MV-4-11 (cell line): ENCODE measurements around the gene MTREX.
"Not testable (repeated sequence)": the region's sequence is repeated elsewhere in the genome, so short reads cannot be mapped to it uniquely, and the experiment has no call there.

Experiments
- DNase-seq: peaks from one replicate; lab custom pipeline; 2025; lab: John Stamatoyannopoulos, UW

The MTREX gene

DNA sequence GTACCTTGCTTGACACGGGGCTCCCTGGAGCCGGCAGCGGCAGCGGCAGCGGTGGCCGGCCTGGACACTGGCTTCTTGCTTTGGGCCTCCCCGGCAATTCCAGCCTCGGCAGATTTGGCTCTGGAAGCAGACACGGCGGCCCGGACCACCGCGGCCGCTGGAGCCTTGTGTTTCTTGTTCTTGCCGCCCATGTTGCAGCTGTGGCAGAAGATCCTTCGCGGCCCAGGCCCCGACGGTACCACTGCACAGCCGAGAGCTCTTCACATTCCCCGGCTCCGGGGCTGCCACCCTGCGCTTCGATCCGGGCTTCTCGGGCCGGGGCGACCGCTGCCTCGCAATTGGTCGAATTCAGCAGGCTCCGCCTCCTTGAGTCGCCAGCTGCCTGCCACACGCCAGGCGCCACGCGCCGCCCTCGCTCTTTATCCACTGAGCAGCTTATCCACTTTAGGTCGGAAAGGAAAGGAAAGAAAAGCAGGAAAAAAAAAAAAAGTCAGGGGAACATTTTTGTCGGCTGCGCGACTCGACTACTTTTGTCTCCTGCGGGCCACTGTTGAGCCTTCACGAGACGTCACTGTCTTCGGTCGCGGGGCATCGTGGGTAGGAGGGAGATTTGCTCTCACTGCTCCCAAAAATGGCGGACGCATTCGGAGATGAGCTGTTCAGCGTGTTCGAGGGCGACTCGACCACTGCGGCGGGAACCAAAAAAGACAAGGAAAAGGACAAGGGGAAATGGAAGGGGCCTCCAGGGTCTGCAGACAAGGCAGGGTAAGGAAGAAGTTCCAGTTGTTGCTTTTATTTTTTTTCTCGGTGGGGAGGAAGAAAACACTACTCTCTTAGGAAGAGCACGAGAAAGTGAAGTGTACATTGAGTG is at the start of gene MTREX, which contains the start of gene DHX29:
Gene MTREX (plus strand): TSS at position 607 of the 871 bp plus-strand sequence. CDS start 25 bp downstream, at position 632.
Gene DHX29 (minus strand): TSS at position 312 of the 871 bp plus-strand sequence. CDS start 121 bp downstream, at position 191.
- peak; percentile 85 for DNase-seq

GRCh38 chr5:55258339-55258738 is 49.5 kb upstream of the MTREX start:
- DNase-seq: no peak

DNA sequence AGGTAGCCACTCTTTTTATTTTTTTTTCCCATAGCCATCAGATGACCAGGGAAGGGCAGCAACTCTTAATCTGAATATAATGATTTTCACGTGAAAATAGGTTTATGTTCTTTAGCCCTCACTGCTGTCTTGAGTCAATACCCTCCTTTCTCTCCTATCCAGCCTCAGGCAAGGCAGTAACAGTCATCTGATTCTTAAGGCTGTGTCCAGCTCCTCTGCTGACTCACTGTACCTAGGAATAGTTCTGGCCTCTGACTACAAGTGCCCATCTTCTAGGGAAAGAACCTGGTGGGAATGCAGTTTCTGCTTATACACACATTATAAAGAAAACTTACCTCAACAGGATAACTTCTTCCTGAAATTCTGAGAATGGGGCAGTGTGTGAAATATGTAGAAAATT is 31.0 kb upstream of the MTREX start:
- DNase-seq: no peak

GRCh38 chr5:55278778-55279177 is 29.0 kb upstream of the MTREX start:
- DNase-seq: no peak

- no peak for DNase-seq
Measured at GRCh38 chr5:55286411-55286933, 21.3 kb upstream of the MTREX start.

DNA sequence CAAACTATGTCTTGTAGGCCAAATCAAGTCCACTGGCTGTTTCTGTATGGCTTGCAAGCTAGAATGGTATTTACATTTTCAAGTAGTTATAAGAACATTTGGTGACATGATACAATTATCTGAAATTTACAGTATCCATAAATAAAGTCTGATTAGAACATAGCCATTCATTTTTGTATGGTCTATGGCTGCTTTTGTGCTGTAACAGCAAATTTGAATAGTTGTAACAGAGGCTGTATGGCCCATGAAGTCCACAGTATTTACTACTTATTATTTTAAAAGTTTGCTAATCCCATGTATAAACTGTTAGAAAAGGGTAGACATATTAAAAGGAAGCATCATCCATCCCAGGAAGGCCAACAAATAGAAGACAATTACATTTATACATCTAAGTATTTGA is 18.0 kb upstream of the MTREX start:
- DNase-seq: no peak

DNA sequence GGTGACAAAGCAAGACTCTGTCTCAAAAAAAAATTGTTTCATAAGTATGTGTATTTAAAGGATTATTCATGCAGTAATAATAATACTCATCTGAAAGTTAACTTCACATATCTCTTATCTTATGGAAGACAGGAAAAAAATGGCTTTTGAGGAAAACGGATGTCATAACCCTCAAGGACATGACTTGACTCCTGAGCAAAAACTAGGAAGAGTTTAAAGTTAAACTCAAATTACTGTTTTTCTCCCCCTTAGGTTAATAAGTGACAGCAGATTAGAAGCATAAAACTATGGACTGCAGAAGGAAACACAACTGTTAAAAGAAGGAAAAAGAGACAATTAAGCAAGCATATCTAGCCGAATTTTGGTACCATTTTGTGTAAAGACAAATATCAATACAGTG is 16.8 kb upstream of the MTREX start:
- no peak for DNase-seq

DNA sequence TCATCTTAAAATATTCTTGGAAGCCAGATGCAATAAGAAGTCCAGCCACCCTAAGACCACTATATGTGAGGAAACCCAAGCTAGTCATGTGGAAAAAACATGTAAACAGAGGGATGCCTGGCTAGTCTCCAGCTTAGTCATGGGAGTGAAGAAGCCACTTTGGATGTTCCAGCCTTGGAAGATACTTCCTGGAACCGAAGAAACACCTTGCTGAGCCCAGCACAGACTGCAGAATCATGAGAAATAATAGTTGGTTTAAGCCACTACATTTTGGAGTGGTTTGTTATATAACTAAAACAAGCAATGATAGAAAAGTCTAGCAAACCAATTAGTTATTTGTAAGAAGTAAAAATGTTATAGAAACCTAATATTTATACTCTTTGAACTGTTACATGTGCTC is 12.9 kb upstream of the MTREX start:
- no peak for DNase-seq

- DNase-seq: no peak
Measured at GRCh38 chr5:55300890-55301289, 6.9 kb upstream of the MTREX start.

DNA sequence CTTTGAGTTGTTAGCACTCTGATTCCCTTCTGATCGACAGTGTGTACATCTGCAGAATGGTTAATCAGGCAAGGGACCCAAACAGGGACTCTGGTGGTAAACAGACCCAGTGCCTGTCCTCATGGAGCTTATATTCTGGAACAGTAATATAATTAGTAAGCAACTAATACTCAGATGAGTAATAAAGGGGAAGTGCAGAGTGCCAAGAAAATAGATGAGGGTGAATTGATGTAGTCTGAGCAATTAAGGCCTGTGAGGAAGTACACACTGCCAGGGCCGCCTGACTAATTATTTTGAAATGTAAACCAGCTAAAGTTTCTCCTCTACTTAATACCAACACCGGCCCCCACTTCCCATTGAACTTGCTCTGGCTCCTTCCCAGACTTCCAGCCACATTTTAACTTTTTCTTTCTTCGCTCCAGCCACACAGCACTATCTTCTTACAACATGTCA is 4.5 kb upstream of the MTREX start:
- peak; percentile 78 for DNase-seq

GRCh38 chr5:55304584-55304983 is 3.2 kb upstream of the MTREX start:
- DNase-seq: no peak

- DNase-seq: peak; percentile 25
Measured at GRCh38 chr5:55305345-55305744, 2.4 kb upstream of the MTREX start.

- DNase-seq: no peak
Measured at GRCh38 chr5:55306641-55307382, 977 bp upstream of the MTREX start.

DNA sequence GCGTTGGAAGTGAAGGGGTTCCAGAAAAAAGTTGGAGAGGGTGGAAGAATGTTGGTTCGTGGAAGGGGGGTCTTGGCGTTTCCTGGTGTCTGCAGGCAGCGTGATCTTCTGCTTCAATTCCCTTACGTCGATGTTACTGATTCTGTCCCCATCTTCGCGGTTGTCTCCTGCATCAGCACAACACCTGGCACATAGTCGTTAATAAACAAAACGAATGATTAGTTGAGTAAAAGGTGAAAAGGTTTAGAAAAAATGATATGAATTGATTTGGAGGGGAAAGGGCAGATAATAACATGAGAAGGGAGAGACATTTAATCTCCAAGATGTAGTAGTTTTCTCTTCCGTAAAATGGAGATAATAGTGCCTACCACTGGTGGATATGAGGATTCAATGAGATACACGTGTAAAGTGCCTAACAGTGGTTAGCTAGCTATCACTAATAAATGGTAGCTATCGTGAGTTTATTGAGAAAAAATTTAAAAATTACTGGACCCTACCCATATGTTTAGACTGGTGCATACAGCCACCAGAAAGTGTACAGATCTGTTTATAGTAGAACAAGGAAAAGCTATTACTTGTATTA is 556 bp downstream of the MTREX start:
- DNase-seq: no peak

GRCh38 chr5:55313870-55314617 is 6.3 kb downstream of the MTREX start:
- DNase-seq: peak; percentile 24

DNA sequence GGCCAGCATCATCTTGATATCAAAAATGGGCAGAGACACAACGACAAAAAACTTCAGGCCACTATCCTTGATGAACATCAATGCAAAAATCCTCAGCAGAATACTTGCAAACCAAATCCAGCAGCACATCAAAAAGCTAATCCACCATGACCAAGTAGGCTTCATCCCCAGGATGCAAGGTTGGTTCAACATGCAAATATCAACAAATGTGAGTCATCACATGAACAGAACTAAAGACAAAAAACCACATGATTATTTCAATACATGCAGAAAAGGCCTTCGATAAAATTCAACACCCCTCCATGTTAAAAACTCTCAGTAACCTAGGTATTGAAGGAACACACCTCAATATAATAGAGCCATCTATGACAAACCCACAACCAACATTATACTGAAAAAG is 8.5 kb downstream of the MTREX start:
- no peak for DNase-seq

DNA sequence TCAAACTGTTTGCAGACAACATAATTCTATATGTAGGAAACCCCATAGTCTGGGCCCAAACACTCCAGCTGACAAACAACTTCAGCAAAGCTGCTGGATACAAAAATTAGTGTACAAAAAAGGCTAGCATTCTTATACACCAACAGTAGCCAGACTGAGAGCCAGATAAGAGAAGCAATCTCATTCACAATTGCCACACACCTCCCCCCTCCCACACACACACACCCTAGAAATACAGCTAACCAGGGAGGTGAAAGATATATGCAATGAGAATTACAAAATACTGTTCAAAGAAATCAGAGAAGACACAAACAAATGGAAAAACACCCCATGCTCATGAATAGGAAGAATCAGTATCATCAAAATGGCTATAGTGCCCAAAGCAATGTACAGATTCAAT is 9.0 kb downstream of the MTREX start:
- DNase-seq: no peak

DNA sequence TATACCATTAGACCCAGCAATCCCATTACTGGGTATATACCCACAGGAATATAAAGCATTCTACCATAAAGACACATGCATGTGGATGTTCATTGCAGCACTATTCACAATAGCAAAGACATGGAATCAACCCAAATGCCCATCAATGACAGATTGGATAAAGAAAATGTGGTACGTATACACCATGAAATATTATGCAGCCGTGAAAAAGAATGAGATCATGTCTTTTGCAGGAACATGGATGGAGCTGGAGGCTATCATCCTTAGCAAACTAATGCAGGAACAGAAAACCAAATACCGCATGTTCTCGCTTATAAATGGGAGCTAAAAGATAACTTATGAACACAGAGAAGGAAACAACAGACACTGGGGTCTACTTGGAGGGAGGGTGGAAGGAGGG is 10.4 kb downstream of the MTREX start:
- not testable (repeated sequence) for DNase-seq

DNA sequence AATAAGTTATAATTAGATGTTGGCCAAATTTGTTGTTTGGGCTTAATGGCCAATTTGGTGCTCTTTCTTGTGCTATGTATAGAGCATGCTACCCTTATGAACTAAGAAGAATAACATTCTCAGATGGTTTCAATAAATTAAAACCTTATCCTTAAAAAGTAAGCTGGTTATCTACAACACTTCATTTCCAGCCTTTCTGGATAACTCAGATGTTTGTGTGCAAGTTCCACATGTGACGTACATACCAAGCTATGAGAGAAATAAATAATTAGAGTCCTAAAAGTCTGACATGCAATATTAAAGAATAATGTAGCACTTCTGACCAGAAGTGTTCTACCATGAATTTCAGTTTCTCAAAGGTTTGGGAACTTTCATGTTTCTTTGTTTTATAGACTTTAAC is 11.7 kb downstream of the MTREX start:
- DNase-seq: no peak

DNA sequence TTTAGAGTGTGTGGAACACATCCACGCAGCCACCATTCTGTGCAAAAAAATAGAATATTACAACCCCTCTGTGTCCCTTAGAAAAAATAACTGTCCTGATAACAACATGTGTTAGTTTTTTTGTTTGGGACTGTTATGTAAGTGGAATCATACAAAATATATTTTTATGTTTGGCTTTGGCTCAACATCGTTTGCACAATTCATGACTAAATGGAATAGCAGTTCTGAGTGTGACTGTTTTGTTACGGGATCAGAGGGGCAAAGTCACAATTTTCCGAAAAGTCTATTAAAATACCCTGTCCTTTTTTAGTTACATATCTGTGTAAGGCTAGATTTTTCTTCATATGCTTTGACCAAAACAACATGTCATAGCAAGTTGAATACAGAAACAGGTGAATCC is 12.8 kb downstream of the MTREX start:
- DNase-seq: no peak

DNA sequence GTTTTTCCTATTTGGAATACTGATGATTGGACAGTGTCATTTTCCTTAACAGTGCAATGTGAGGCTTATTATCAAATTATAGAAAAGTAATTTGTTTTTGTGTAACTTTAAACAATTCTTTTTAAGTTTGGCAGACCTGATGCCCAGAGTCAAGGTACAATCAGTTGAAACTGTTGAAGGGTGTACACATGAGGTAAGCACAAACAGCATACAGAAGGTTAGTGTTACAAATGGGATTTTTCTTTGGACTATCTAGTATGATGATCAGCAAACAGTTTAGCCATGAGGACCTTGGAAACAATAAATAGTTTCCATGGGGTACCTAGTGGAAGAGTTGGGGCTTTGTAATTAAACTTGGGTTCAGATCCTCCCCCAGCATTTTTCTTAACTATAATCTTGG is 16.2 kb downstream of the MTREX start:
- no peak for DNase-seq
